ENCODE measurements around the gene ELP2. TPM values are rescaled to one million over a fixed set of nuclear protein-coding genes. Genes with fewer than 3 reads are reported as not detected.

The ELP2 gene
- total RNA-seq: 26.9 and 40.9 TPM in 2 replicates

GRCh38 chr18:36129300-36130038, at the start of gene ELP2, which contains the start of gene SLC39A6:
TSS of gene ELP2 (plus strand) at chr18:36129899. CDS start at chr18:36129934, 35 bp downstream.
TSS of gene SLC39A6 (minus strand) at chr18:36129340. CDS start at chr18:36127007, 2,333 bp downstream.

GRCh38 chr18:36187193-36187825, 57.6 kb downstream of the ELP2 start, which contains the start of gene MOCOS:
TSS of gene MOCOS (plus strand) at chr18:36187497. CDS start at chr18:36187540, 43 bp downstream.

Other genes starting within 250 kb of the ELP2 start
- gene RPRD1A, start 62.3 kb upstream of the ELP2 start, total RNA-seq: 39.8 and 42.7 TPM in 2 replicates
- gene SLC39A6, start 559 bp upstream of the ELP2 start, total RNA-seq: 55.2 and 75.3 TPM in 2 replicates
- gene MOCOS, start 57.6 kb downstream of the ELP2 start, total RNA-seq: 1.2 and 2.9 TPM in 2 replicates
- 18.7 and 23.2 TPM in 2 replicates for gene FHOD3, start 167.8 kb downstream of the ELP2 start, total RNA-seq